ENCODE results near the gene AOAH. TPM values are rescaled to one million over a fixed set of nuclear protein-coding genes. Genes with fewer than 3 reads are reported as not detected.

AOAH gene
- total and polyA plus RNA-seq, 2 donors from 2014 or later = 2.7 to 24.7 TPM

- no peak for TF ChIP-seq CTCF (IDR thresholded peaks at IDR 0.05; ENCODE audit: borderline replicate concordance, extremely low read depth, insufficient read depth)
- DNase-seq = no peak
- no peaks in the 10 kb centered on the region for H3K27me3 ChIP-seq (ENCODE audit: control insufficient read depth, insufficient read depth, low read length)
- no peaks in the 10 kb centered on the region for H3K9me3 ChIP-seq (ENCODE audit: control insufficient read depth in 2 of 3, insufficient read depth in 1 of 3, low read length in 3 of 3)
- no peak overlapping the region for H3K27ac ChIP-seq (ENCODE audit: low read depth in 2 of 2, low read length in 2 of 2)
- peaks cover 0 to 2% (median 0%) of the 10 kb centered on the region in 3 donors for H3K4me1 ChIP-seq (ENCODE audit: control insufficient read depth in 2 of 3, insufficient read depth in 2 of 3, low read depth in 1 of 3, low read length in 3 of 3)
- H3K36me3 ChIP-seq (ENCODE audit: control insufficient read depth in 2 of 3, insufficient read depth in 3 of 3, low read length in 3 of 3) = no peaks in the 10 kb centered on the region
- FAIRE-seq = no peak
- no peak overlapping the region for H3K4me3 ChIP-seq (ENCODE audit: low read length in 3 of 3)
- intact Hi-C loops (cut with DNase I) = no loop called here
- no peak overlapping the region for H3K9ac ChIP-seq (ENCODE audit: low read length in 3 of 3)
Observed at GRCh38 chr7:36739351-36739750, 15.1 kb upstream of the AOAH start.

GRCh38 chr7:36736899-36737211, 12.6 kb upstream of the AOAH start:
- Histone ChIP-seq H3K27ac (ENCODE audit: low read depth in 2 of 2, low read length in 2 of 2) (no peak overlapping the region), H3K9me3 (ENCODE audit: control insufficient read depth in 2 of 3, insufficient read depth in 1 of 3, low read length in 3 of 3) (no peaks in the 10 kb centered on the region), H3K4me1 (ENCODE audit: control insufficient read depth in 2 of 3, insufficient read depth in 2 of 3, low read depth in 1 of 3, low read length in 3 of 3) (peaks cover 0 to 2% (median 0%) of the 10 kb centered on the region in 3 donors), H3K27me3 (ENCODE audit: control insufficient read depth, insufficient read depth, low read length) (no peaks in the 10 kb centered on the region), H3K4me3 (ENCODE audit: low read length in 3 of 3) (no peak overlapping the region), H3K9ac (ENCODE audit: low read length in 3 of 3) (no peak overlapping the region), H3K36me3 (ENCODE audit: control insufficient read depth in 2 of 3, insufficient read depth in 3 of 3, low read length in 3 of 3) (no peaks in the 10 kb centered on the region)
- FAIRE-seq (no peak), DNase-seq (no peak)
- TF ChIP-seq CTCF (IDR thresholded peaks at IDR 0.05; ENCODE audit: borderline replicate concordance, extremely low read depth, insufficient read depth) = no peak
- intact Hi-C loops (cut with DNase I) = no loop called here

GRCh38 chr7:36736090-36736898, 12.0 kb upstream of the AOAH start:
- H3K9me3 ChIP-seq (ENCODE audit: control insufficient read depth in 2 of 3, insufficient read depth in 1 of 3, low read length in 3 of 3) = no peaks in the 10 kb centered on the region
- TF ChIP-seq CTCF (IDR thresholded peaks at IDR 0.05; ENCODE audit: borderline replicate concordance, extremely low read depth, insufficient read depth) = no peak
- H3K9ac ChIP-seq (ENCODE audit: low read length in 3 of 3) = no peak overlapping the region
- H3K27me3 ChIP-seq (ENCODE audit: control insufficient read depth, insufficient read depth, low read length) = no peaks in the 10 kb centered on the region
- intact Hi-C loops (cut with DNase I) = no loop called here
- FAIRE-seq = no peak
- DNase-seq = no peak
- no peaks in the 10 kb centered on the region for H3K36me3 ChIP-seq (ENCODE audit: control insufficient read depth in 2 of 3, insufficient read depth in 3 of 3, low read length in 3 of 3)
- no peak overlapping the region for H3K27ac ChIP-seq (ENCODE audit: low read depth in 2 of 2, low read length in 2 of 2)
- H3K4me3 ChIP-seq (ENCODE audit: low read length in 3 of 3) = no peak overlapping the region
- peaks cover 0 to 2% (median 0%) of the 10 kb centered on the region in 3 donors for H3K4me1 ChIP-seq (ENCODE audit: control insufficient read depth in 2 of 3, insufficient read depth in 2 of 3, low read depth in 1 of 3, low read length in 3 of 3)

All from kidney (tissue), 14 donors.